Measurements from ENCODE around the gene GLOD4. TPM values are rescaled to one million over a fixed set of nuclear protein-coding genes. Genes with fewer than 3 reads are reported as not detected.

The GLOD4 gene
- total and polyA plus RNA-seq, 9 donors, result 46.8 to 79.4 (median 69.9) TPM

- no peak for DNase-seq
- no peak overlapping the region for H3K4me3 ChIP-seq (ENCODE audit: low read length)
- H3K27me3 ChIP-seq (ENCODE audit: control insufficient read depth, insufficient read depth, low read length), result no peaks in the 10 kb centered on the region
- H3K27ac ChIP-seq (ENCODE audit: low read length), result no peak overlapping the region
- peaks cover 55% of the 10 kb centered on the region for H3K36me3 ChIP-seq (ENCODE audit: control insufficient read depth, insufficient read depth, low read length)
- no peaks in the 10 kb centered on the region for H3K9me3 ChIP-seq (replicated peaks; ENCODE audit: control insufficient read depth, low read depth, low read length)
- WGBS (ENCODE audit: insufficient coverage), result 81% methylated on average over 37 of the region's 41 CpGs
- peaks cover 5% of the 10 kb centered on the region for H3K4me1 ChIP-seq (ENCODE audit: control insufficient read depth, insufficient read depth, low read length)
Observed at GRCh38 chr17:804541-805435, 22.7 kb upstream of the GLOD4 start.

GRCh38 chr17:802901-803881 is 21.1 kb upstream of the GLOD4 start:
- 81% methylated on average over 32 of the region's 37 CpGs for WGBS (ENCODE audit: insufficient coverage)
- DNase-seq, result no peak
- Histone ChIP-seq H3K36me3 (ENCODE audit: control insufficient read depth, insufficient read depth, low read length) (peaks cover 59% of the 10 kb centered on the region), H3K27me3 (ENCODE audit: control insufficient read depth, insufficient read depth, low read length) (no peaks in the 10 kb centered on the region), H3K4me3 (ENCODE audit: low read length) (no peak overlapping the region), H3K27ac (ENCODE audit: low read length) (no peak overlapping the region), H3K9me3 (replicated peaks; ENCODE audit: control insufficient read depth, low read depth, low read length) (no peaks in the 10 kb centered on the region), H3K4me1 (ENCODE audit: control insufficient read depth, insufficient read depth, low read length) (peaks cover 5% of the 10 kb centered on the region)

GRCh38 chr17:802481-802880 is 20.4 kb upstream of the GLOD4 start:
- H3K4me3 ChIP-seq (ENCODE audit: low read length), result no peak overlapping the region
- DNase-seq, result no peak
- 90% methylated on average over 11 of the region's 14 CpGs for WGBS (ENCODE audit: insufficient coverage)
- H3K27me3 ChIP-seq (ENCODE audit: control insufficient read depth, insufficient read depth, low read length), result no peaks in the 10 kb centered on the region
- peaks cover 58% of the 10 kb centered on the region for H3K36me3 ChIP-seq (ENCODE audit: control insufficient read depth, insufficient read depth, low read length)
- H3K4me1 ChIP-seq (ENCODE audit: control insufficient read depth, insufficient read depth, low read length), result peaks cover 5% of the 10 kb centered on the region
- H3K9me3 ChIP-seq (replicated peaks; ENCODE audit: control insufficient read depth, low read depth, low read length), result no peaks in the 10 kb centered on the region
- no peak overlapping the region for H3K27ac ChIP-seq (ENCODE audit: low read length)

DNA sequence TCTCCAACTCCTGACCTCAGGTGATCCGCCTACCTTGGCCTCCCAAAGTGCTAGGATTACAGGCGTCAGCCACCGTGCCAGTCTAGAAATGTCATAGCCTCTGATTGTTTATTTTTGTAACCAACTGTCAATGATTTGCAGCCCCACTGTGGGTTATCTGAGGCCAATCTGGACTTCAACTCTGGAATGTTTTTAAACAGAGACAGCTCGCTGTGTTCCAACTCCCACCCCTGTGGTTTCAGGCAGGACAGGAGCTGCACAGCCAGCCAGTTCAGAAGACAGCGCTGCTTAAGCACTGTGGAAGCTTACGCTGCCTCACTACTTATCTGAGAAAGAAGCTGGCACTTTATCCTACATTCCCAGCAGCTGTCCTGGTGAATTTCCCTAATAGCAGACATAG is 19.6 kb upstream of the GLOD4 start:
- H3K4me1 ChIP-seq (ENCODE audit: control insufficient read depth, insufficient read depth, low read length), result peaks cover 11% of the 10 kb centered on the region
- peaks cover 60% of the 10 kb centered on the region for H3K36me3 ChIP-seq (ENCODE audit: control insufficient read depth, insufficient read depth, low read length)
- DNase-seq, result no peak
- no peaks in the 10 kb centered on the region for H3K27me3 ChIP-seq (ENCODE audit: control insufficient read depth, insufficient read depth, low read length)
- H3K4me3 ChIP-seq (ENCODE audit: low read length), result no peak overlapping the region
- no peaks in the 10 kb centered on the region for H3K9me3 ChIP-seq (replicated peaks; ENCODE audit: control insufficient read depth, low read depth, low read length)
- H3K27ac ChIP-seq (ENCODE audit: low read length), result no peak overlapping the region
- WGBS (ENCODE audit: insufficient coverage), result 61% methylated on average over 4 of the region's 6 CpGs

GRCh38 chr17:800446-801242 is 18.6 kb upstream of the GLOD4 start:
- Histone ChIP-seq H3K27ac (ENCODE audit: low read length) (no peak overlapping the region), H3K36me3 (ENCODE audit: control insufficient read depth, insufficient read depth, low read length) (peaks cover 65% of the 10 kb centered on the region)
- DNase-seq, result no peak

GRCh38 chr17:799261-799660 is 17.2 kb upstream of the GLOD4 start:
- no peak overlapping the region for H3K4me3 ChIP-seq (ENCODE audit: low read length)
- H3K4me1 ChIP-seq (ENCODE audit: control insufficient read depth, insufficient read depth, low read length), result peaks cover 21% of the 10 kb centered on the region
- H3K27me3 ChIP-seq (ENCODE audit: control insufficient read depth, insufficient read depth, low read length), result no peaks in the 10 kb centered on the region
- H3K9me3 ChIP-seq (replicated peaks; ENCODE audit: control insufficient read depth, low read depth, low read length), result no peaks in the 10 kb centered on the region
- H3K36me3 ChIP-seq (ENCODE audit: control insufficient read depth, insufficient read depth, low read length), result peaks cover 62% of the 10 kb centered on the region
- H3K27ac ChIP-seq (ENCODE audit: low read length), result no peak overlapping the region
- WGBS (ENCODE audit: insufficient coverage), result 88% methylated on average over 9 of the region's 11 CpGs
- no peak for DNase-seq

More at GRCh38 chr17:800446-801242, 18.6 kb upstream of the GLOD4 start:
- no peaks in the 10 kb centered on the region for H3K27me3 ChIP-seq (ENCODE audit: control insufficient read depth, insufficient read depth, low read length)
- no peak overlapping the region for H3K4me3 ChIP-seq (ENCODE audit: low read length)
- H3K4me1 ChIP-seq (ENCODE audit: control insufficient read depth, insufficient read depth, low read length), result peaks cover 13% of the 10 kb centered on the region
- 89% methylated on average over 38 of the region's 39 CpGs for WGBS (ENCODE audit: insufficient coverage)
- H3K9me3 ChIP-seq (replicated peaks; ENCODE audit: control insufficient read depth, low read depth, low read length), result no peaks in the 10 kb centered on the region

DNA sequence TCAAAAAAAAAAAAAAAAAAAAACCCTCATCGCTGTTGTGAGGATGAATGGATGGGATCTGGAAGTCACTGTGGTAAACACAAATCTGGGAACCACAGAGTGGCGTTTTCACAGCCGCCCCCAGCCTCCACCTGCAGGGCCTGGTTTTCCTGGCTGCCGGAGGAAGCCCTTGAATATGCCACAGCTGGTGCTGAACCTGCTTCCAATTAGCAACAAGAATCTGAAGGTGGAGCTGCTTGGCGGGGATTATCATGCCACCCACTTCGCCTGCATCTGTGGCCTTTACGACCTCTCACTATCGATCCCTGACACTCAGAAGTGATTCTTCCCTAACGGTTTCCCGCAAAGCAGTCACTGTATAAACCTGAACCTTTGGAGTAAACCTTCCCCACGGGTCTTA is 16.2 kb upstream of the GLOD4 start:
- H3K4me1 ChIP-seq (ENCODE audit: control insufficient read depth, insufficient read depth, low read length), result peaks cover 21% of the 10 kb centered on the region
- 56% methylated on average over 10 of the region's 11 CpGs for WGBS (ENCODE audit: insufficient coverage)
- no peak overlapping the region for H3K27ac ChIP-seq (ENCODE audit: low read length)
- no peak for DNase-seq
- no peak overlapping the region for H3K4me3 ChIP-seq (ENCODE audit: low read length)
- H3K27me3 ChIP-seq (ENCODE audit: control insufficient read depth, insufficient read depth, low read length), result no peaks in the 10 kb centered on the region
- peaks cover 59% of the 10 kb centered on the region for H3K36me3 ChIP-seq (ENCODE audit: control insufficient read depth, insufficient read depth, low read length)
- no peaks in the 10 kb centered on the region for H3K9me3 ChIP-seq (replicated peaks; ENCODE audit: control insufficient read depth, low read depth, low read length)

GRCh38 chr17:797236-797840 is 15.3 kb upstream of the GLOD4 start:
- 87% methylated on average over 21 of the region's 22 CpGs for WGBS (ENCODE audit: insufficient coverage)
- no peak for DNase-seq

GRCh38 chr17:796609-797008 is 14.5 kb upstream of the GLOD4 start:
- WGBS (ENCODE audit: insufficient coverage), result 71% methylated on average over 15 of the region's 15 CpGs
- peak; percentile 60 for DNase-seq
- Histone ChIP-seq H3K36me3 (ENCODE audit: control insufficient read depth, insufficient read depth, low read length) (peaks cover 58% of the 10 kb centered on the region), H3K4me3 (ENCODE audit: low read length) (no peak overlapping the region), H3K27me3 (ENCODE audit: control insufficient read depth, insufficient read depth, low read length) (no peaks in the 10 kb centered on the region), H3K4me1 (ENCODE audit: control insufficient read depth, insufficient read depth, low read length) (peaks cover 21% of the 10 kb centered on the region), H3K9me3 (replicated peaks; ENCODE audit: control insufficient read depth, low read depth, low read length) (no peaks in the 10 kb centered on the region), H3K27ac (ENCODE audit: low read length) (peak overlapping the region; percentile 32)

More at GRCh38 chr17:797236-797840, 15.3 kb upstream of the GLOD4 start:
- H3K4me1 ChIP-seq (ENCODE audit: control insufficient read depth, insufficient read depth, low read length), result peaks cover 21% of the 10 kb centered on the region
- H3K27me3 ChIP-seq (ENCODE audit: control insufficient read depth, insufficient read depth, low read length), result no peaks in the 10 kb centered on the region
- H3K9me3 ChIP-seq (replicated peaks; ENCODE audit: control insufficient read depth, low read depth, low read length), result no peaks in the 10 kb centered on the region
- H3K4me3 ChIP-seq (ENCODE audit: low read length), result no peak overlapping the region
- H3K27ac ChIP-seq (ENCODE audit: low read length), result peak overlapping the region; percentile 20
- peaks cover 56% of the 10 kb centered on the region for H3K36me3 ChIP-seq (ENCODE audit: control insufficient read depth, insufficient read depth, low read length)
